MCF 10A (cell line): ENCODE measurements around the gene TIGD6. TPM values are rescaled to one million over a fixed set of nuclear protein-coding genes. Genes with fewer than 3 reads are reported as not detected.

Experiments
- BruUV-seq: library from RNA; stranded (reverse); fragments of 400-500 nt; replicated peaks from 2 replicates; lab custom pipeline; 2021; lab: Mats Ljungman, UMichigan
- CTCF ChIA-PET: fragments of 300-600 bp; sonication (Branson Sonifier 250); formaldehyde crosslinking; extraction: SDS; loops from one replicate; lab custom pipeline; 2021; ENCODE audit warnings: antibody characterized with exemption, inconsistent platforms; lab: Yijun Ruan, JAX
- POLR2A ChIA-PET: fragments of 300-600, 350-650 bp; sonication (Branson Sonifier 250); formaldehyde crosslinking; extraction: SDS; loops from one replicate; lab custom pipeline; 2020; ENCODE audit warnings: antibody characterized with exemption, inconsistent platforms; lab: Yijun Ruan, JAX
- DNase-seq: peaks from one replicate; pipeline ENCODE4 v3.0.0-alpha.2; 2018; ENCODE audit not compliant: unreplicated experiment
- H3K27ac Mint-ChIP-seq: one replicate; pipeline ENCODE4 v1.8.0; 2022; ENCODE audit warnings: mild to moderate bottlenecking, low read depth, mixed read lengths; ENCODE audit not compliant: unreplicated experiment
- H3K27me3 Mint-ChIP-seq: one replicate; pipeline ENCODE4 v1.8.0; 2022; ENCODE audit warnings: mixed read lengths; ENCODE audit not compliant: insufficient read depth, unreplicated experiment
- H3K36me3 Mint-ChIP-seq: one replicate; pipeline ENCODE4 v1.8.0; 2022; ENCODE audit warnings: mild to moderate bottlenecking, moderate library complexity, mixed read lengths; ENCODE audit not compliant: insufficient read depth, unreplicated experiment
- H3K4me1 Mint-ChIP-seq: one replicate; pipeline ENCODE4 v1.8.0; 2022; ENCODE audit warnings: mixed read lengths; ENCODE audit not compliant: insufficient read depth, unreplicated experiment
- H3K4me3 Mint-ChIP-seq: one replicate; pipeline ENCODE4 v1.8.0; 2022; ENCODE audit warnings: mild to moderate bottlenecking, moderate library complexity, mixed read lengths; ENCODE audit not compliant: unreplicated experiment
- H3K9me3 Mint-ChIP-seq: one replicate; pipeline ENCODE4 v1.8.0; 2022; ENCODE audit warnings: mixed read lengths; ENCODE audit not compliant: unreplicated experiment
- CTCF ChIP-seq: fragments of 200-600 bp; IDR thresholded peaks from one replicate; pipeline ENCODE4 v1.8.0; 2022; ENCODE audit warnings: antibody characterized with exemption, mild to moderate bottlenecking; ENCODE audit not compliant: unreplicated experiment
- intact Hi-C: fragments of 100-400 bp; cut with micrococcal nuclease; formaldehyde crosslinking; loops from 2 replicates; pipeline ENCODE4 v1.14.1; 2022
- total RNA-seq: library from RNA; stranded (reverse); gene quantifications from 2 replicates; pipeline ENCODE4 v1.2.3, GENCODE V29; 2022

TIGD6 gene
- total RNA-seq, 1 experiment from 2014 or later: 9.0 TPM

- no TSS peak for BruUV-seq
- Mint-ChIP-seq H3K4me1 (peaks cover 10% of the 10 kb centered on the region), H3K4me3 (no peak overlapping the region), H3K36me3 (peaks cover 45% of the 10 kb centered on the region), H3K27me3 (no peaks in the 10 kb centered on the region), H3K9me3 (no peaks in the 10 kb centered on the region), H3K27ac (no peak overlapping the region)
- intact Hi-C loops: no loop called here
- TF ChIP-seq CTCF: no peak
- ChIA-PET CTCF (interaction anchor here (1.0 to 3.6 kb wide), 3 partner anchors 21 to 153 kb away, joined by 3 to 20 read pairs (median 4); no protein-coding TSS in a partner anchor), POLR2A (interaction anchor here (0.7 kb wide), 1 partner anchor 11 kb away, joined by 3 read pairs; no protein-coding TSS in a partner anchor)
- peak; percentile 59 for DNase-seq
Observed at GRCh38 chr5:149988126-149988525, 12.3 kb downstream of the TIGD6 start.

- H3K36me3 Mint-ChIP-seq: peaks cover 84% of the 10 kb centered on the region
- no peak for TF ChIP-seq CTCF
- ChIA-PET CTCF (interaction anchor here (0.7 to 4.6 kb wide), 13 partner anchors 8 to 345 kb away, joined by 3 to 33 read pairs (median 6); no protein-coding TSS in a partner anchor), POLR2A (interaction anchor here (0.8 to 1.1 kb wide), 5 partner anchors 10 to 146 kb away, joined by 3 to 4 read pairs (median 4); partner anchors contain the start of genes HMGXB3 and TIGD6)
- no peaks in the 10 kb centered on the region for H3K27me3 Mint-ChIP-seq
- H3K27ac Mint-ChIP-seq: no peak overlapping the region
- H3K4me3 Mint-ChIP-seq: no peak overlapping the region
- no peak for DNase-seq
- no peaks in the 10 kb centered on the region for H3K4me1 Mint-ChIP-seq
- intact Hi-C loops: no loop called here
- no peaks in the 10 kb centered on the region for H3K9me3 Mint-ChIP-seq
- BruUV-seq: no TSS peak
Observed at GRCh38 chr5:149982505-149982904, 17.9 kb downstream of the TIGD6 start.

GRCh38 chr5:149981206-149981605 lies 19.2 kb downstream of the TIGD6 start:
- intact Hi-C loops: no loop called here
- DNase-seq: no peak
- Mint-ChIP-seq H3K9me3 (no peaks in the 10 kb centered on the region), H3K4me1 (peaks cover 9% of the 10 kb centered on the region), H3K27ac (no peak overlapping the region), H3K4me3 (no peak overlapping the region), H3K36me3 (peaks cover 97% of the 10 kb centered on the region), H3K27me3 (no peaks in the 10 kb centered on the region)
- ChIA-PET CTCF (interaction anchor here (1.2 to 4.6 kb wide), 8 partner anchors 10 to 147 kb away, joined by 3 to 33 read pairs (median 6); no protein-coding TSS in a partner anchor), POLR2A (interaction anchor here (0.7 to 1.7 kb wide), 4 partner anchors 16 to 337 kb away, joined by 3 to 4 read pairs (median 3); no protein-coding TSS in a partner anchor)
- no TSS peak for BruUV-seq
- TF ChIP-seq CTCF: no peak

- Mint-ChIP-seq H3K27ac (no peak overlapping the region), H3K27me3 (no peaks in the 10 kb centered on the region), H3K4me1 (peaks cover 22% of the 10 kb centered on the region), H3K9me3 (no peaks in the 10 kb centered on the region), H3K4me3 (no peak overlapping the region), H3K36me3 (peaks cover 100% of the 10 kb centered on the region)
- intact Hi-C loops: no loop called here
- POLR2A ChIA-PET: interaction anchor here (0.6 to 1.6 kb wide), 6 partner anchors 10 to 657 kb away, joined by 3 to 4 read pairs (median 3); no protein-coding TSS in a partner anchor
- TF ChIP-seq CTCF: no peak
- no TSS peak for BruUV-seq
- CTCF ChIA-PET: interaction anchor here (0.5 to 4.6 kb wide), 7 partner anchors 11 to 351 kb away, joined by 3 to 33 read pairs (median 4); no protein-coding TSS in a partner anchor
- DNase-seq: no peak
Observed at GRCh38 chr5:149979896-149980295, 20.6 kb downstream of the TIGD6 start.
